ENCODE results near the gene GRIP1.

Gene GRIP1

DNA sequence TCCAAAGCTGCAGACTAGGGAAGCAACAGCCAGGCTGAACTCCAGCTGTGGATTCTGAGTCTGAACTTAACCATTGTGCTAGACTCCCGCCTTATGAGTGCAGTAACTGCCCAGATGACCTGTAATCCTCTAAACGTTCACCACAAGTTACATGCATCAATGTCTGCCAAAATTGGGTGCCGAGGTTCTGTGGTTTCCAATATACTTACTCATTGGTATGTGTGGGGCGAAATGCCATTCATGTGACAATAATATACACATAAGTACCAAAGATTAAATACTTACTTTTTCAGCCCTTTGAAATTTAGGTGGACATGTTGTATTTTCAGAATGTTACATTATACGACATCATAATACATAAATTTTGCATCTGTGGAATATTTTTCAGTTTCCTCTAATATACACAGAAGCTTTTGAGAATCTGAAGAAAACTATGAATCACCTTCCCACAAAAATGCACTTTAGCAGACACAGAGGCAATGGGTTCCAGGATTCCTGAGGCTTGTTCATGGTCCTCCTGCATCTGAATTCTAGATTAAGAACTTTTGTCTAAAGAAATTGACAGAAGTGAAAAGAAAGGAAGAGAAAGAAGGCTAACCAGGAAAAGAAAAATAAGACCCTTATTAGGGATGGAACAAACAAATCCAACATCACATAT is 31.7 kb downstream of the GRIP1 start:
- TF ChIP-seq NFIC (IDR thresholded peaks at IDR 0.05) (no peak), FOXM1 (IDR thresholded peaks at IDR 0.05; ENCODE audit: borderline replicate concordance, low read depth) (no peak)
- TF ChIP-seq, protein P1, sequence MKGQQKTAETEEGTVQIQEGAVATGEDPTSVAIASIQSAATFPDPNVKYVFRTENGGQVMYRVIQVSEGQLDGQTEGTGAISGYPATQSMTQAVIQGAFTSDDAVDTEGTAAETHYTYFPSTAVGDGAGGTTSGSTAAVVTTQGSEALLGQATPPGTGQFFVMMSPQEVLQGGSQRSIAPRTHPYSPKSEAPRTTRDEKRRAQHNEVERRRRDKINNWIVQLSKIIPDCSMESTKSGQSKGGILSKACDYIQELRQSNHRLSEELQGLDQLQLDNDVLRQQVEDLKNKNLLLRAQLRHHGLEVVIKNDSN (IDR thresholded peaks at IDR 0.05): no peak

DNA sequence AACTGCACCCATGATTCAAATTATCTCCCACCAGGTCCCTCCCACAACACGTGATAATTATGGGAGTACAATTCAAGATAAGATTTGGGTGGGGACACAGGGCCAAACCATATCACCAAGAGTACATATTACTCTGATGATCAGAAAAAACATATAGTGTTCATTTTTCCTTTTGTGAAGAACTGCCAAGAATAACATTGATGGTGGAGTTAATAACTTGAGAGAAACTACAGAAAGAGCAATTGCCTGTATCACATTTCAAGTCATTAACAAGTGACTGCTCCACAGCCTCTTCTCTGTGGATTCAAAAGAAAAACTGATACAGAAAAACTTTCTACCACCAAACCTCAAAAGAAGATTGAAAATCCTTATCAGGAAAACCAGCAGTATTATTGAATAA is 34.7 kb downstream of the GRIP1 start:
- no peak for TF ChIP-seq ZBTB7A (IDR thresholded peaks at IDR 0.05; ENCODE audit: low read depth)
- no peak for TF ChIP-seq EGR1 (IDR thresholded peaks at IDR 0.05)
- no peak for TF ChIP-seq RAD21 (IDR thresholded peaks at IDR 0.05; ENCODE audit: low read depth)
- no peak for TF ChIP-seq EP300 (IDR thresholded peaks at IDR 0.05; ENCODE audit: borderline replicate concordance)
- TF ChIP-seq, protein P2, sequence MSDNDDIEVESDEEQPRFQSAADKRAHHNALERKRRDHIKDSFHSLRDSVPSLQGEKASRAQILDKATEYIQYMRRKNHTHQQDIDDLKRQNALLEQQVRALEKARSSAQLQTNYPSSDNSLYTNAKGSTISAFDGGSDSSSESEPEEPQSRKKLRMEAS (IDR thresholded peaks at IDR 0.05): no peak
- no peak for TF ChIP-seq TEAD4 (IDR thresholded peaks at IDR 0.05)
- TF ChIP-seq, protein P1 (IDR thresholded peaks at IDR 0.05): no peak
- no peak for TF ChIP-seq TAF1 (IDR thresholded peaks at IDR 0.05; ENCODE audit: low read depth)
- TF ChIP-seq YY1 (IDR thresholded peaks at IDR 0.05; ENCODE audit: low read depth): no peak
- TF ChIP-seq TCF12 (IDR thresholded peaks at IDR 0.05; ENCODE audit: low read depth): no peak
- TF ChIP-seq FOXM1 (IDR thresholded peaks at IDR 0.05; ENCODE audit: borderline replicate concordance, low read depth): no peak
- no peak for TF ChIP-seq CEBPB (IDR thresholded peaks at IDR 0.05)
- TF ChIP-seq NFIC (IDR thresholded peaks at IDR 0.05): no peak
- TF ChIP-seq CREB1 (IDR thresholded peaks at IDR 0.05; ENCODE audit: low read depth): no peak
- TF ChIP-seq, protein P3, sequence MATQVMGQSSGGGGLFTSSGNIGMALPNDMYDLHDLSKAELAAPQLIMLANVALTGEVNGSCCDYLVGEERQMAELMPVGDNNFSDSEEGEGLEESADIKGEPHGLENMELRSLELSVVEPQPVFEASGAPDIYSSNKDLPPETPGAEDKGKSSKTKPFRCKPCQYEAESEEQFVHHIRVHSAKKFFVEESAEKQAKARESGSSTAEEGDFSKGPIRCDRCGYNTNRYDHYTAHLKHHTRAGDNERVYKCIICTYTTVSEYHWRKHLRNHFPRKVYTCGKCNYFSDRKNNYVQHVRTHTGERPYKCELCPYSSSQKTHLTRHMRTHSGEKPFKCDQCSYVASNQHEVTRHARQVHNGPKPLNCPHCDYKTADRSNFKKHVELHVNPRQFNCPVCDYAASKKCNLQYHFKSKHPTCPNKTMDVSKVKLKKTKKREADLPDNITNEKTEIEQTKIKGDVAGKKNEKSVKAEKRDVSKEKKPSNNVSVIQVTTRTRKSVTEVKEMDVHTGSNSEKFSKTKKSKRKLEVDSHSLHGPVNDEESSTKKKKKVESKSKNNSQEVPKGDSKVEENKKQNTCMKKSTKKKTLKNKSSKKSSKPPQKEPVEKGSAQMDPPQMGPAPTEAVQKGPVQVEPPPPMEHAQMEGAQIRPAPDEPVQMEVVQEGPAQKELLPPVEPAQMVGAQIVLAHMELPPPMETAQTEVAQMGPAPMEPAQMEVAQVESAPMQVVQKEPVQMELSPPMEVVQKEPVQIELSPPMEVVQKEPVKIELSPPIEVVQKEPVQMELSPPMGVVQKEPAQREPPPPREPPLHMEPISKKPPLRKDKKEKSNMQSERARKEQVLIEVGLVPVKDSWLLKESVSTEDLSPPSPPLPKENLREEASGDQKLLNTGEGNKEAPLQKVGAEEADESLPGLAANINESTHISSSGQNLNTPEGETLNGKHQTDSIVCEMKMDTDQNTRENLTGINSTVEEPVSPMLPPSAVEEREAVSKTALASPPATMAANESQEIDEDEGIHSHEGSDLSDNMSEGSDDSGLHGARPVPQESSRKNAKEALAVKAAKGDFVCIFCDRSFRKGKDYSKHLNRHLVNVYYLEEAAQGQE (IDR thresholded peaks at IDR 0.05; ENCODE audit: low read depth): no peak

DNA sequence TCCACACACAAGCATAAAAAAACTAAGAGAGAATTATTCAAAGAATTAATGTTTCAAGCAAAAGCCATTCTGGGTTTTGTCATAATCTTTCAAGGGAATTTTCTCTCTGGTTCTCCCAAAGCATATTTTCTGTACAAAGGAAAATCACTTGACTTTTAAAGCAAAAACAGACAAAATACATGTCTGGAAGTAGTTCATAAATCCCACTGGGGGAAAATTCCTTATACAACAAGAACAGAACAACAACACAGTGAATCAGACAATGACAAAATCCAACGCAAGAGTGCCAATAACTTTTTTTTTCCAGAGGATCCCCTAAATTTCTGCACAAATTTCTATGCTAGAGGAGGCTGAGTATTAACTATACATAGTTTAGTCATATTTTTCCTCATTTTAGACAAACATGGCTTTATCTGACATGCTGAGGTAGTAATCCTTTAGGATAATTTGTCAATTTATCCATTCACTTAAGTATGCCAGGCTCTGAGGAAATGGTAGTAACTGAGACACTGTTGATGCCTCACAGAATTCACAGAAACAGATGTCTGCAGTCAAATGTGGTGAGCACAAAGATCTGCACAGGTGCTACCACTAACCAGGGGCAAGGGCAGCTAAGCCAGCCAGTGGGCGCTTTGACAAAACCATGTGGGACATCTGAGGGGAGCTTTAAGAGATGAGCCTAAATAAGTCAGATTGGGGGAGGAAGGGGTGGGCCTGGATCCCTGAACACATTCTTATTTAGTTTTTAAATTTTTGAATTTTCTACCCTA is 38.0 kb downstream of the GRIP1 start:
- TF ChIP-seq, protein P3 (IDR thresholded peaks at IDR 0.05; ENCODE audit: low read depth): no peak
- TF ChIP-seq, protein P1 (IDR thresholded peaks at IDR 0.05): no peak
- TF ChIP-seq CEBPB (IDR thresholded peaks at IDR 0.05) (no peak), YY1 (IDR thresholded peaks at IDR 0.05; ENCODE audit: low read depth) (no peak), EGR1 (IDR thresholded peaks at IDR 0.05) (no peak)
- TF ChIP-seq, protein P2 (IDR thresholded peaks at IDR 0.05): no peak

DNA sequence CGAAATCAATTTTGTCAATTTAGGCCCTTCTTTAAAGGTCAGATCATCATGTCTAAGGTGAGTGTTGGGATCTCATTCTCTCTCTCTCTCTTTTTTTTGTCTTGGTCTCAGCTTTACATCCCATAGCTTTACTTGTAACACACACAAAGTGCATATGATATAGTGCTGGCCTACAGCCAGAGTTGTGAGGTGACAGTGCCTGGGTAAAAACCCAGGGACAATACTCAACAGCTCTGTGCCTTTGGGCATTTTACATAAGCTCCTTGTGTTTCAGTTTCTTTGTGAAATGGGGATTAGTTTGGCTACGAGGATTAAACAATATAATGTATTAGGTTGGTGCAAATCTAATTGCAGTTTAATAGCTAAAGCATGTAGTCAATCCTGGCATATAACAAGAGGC is 40.2 kb downstream of the GRIP1 start:
- no peak for TF ChIP-seq ZBTB7A (IDR thresholded peaks at IDR 0.05; ENCODE audit: low read depth)
- TF ChIP-seq, protein P3 (IDR thresholded peaks at IDR 0.05; ENCODE audit: low read depth): no peak
- TF ChIP-seq EGR1 (IDR thresholded peaks at IDR 0.05): no peak
- TF ChIP-seq NFIC (IDR thresholded peaks at IDR 0.05): no peak
- TF ChIP-seq CREB1 (IDR thresholded peaks at IDR 0.05; ENCODE audit: low read depth): no peak
